Stimulated activated effector memory CD8-positive, alpha-beta T cell treated with anti-CD3 and anti-CD28 coated beads, Interleukin-12 subunit alpha, Interleukin-12 subunit beta, amount 100 ng/mL, for 72 hours (primary cell): ENCODE data around the gene LRRTM4.

ENCODE experiments used
- ATAC-seq: fragments of 150-1000 bp; cut with Tn5 transposase; 2 replicates; pipeline ENCODE4 v1.10.0; 2021
- DNase-seq, 2 donors: peaks; one replicate each; pipeline ENCODE4 v3.0.0; 2021 to 2022; ENCODE audit warnings: low spot score in 2 of 2
- H3K27ac Mint-ChIP-seq: one replicate; pipeline ENCODE4 v1.8.0; 2022; ENCODE audit warnings: mild to moderate bottlenecking, mixed read lengths
- H3K36me3 Mint-ChIP-seq: one replicate; pipeline ENCODE4 v1.8.0; 2022; ENCODE audit warnings: mild to moderate bottlenecking, mixed read lengths
- H3K4me1 Mint-ChIP-seq: one replicate; pipeline ENCODE4 v1.8.0; 2022; ENCODE audit warnings: mixed read lengths
- H3K4me3 Mint-ChIP-seq: one replicate; pipeline ENCODE4 v1.8.0; 2022; ENCODE audit warnings: mild to moderate bottlenecking, mixed read lengths
- H3K9me3 Mint-ChIP-seq: one replicate; pipeline ENCODE4 v1.8.0; 2022; ENCODE audit warnings: mixed read lengths

LRRTM4 gene

GRCh38 chr2:77508511-77508910 is 13.7 kb downstream of the LRRTM4 start:
- no peaks in the 10 kb centered on the region for H3K4me1 Mint-ChIP-seq
- DNase-seq = no peak
- ATAC-seq = no peak
- peaks cover 7% of the 10 kb centered on the region for H3K9me3 Mint-ChIP-seq
- H3K4me3 Mint-ChIP-seq = no peak overlapping the region
- H3K36me3 Mint-ChIP-seq = no peaks in the 10 kb centered on the region
- H3K27ac Mint-ChIP-seq = no peak overlapping the region

DNA sequence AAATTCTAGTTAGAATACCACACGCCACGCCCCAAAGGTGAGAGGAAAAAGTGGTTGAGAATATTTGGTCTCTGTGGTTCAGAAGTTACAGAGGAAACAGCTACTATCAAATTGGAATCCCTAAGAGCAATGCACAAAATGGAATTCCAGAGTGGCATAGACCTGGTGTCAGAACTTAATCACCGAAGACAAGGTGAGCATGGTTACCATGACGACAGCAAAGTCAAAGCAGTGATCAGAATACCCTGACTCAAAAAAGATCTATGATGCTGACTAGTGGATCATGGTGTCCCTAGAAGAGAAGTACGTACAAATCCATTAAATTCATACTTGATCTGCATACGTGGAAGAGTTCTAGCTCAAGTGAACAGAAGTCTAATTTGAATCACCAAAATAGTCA is 14.5 kb downstream of the LRRTM4 start:
- no peak overlapping the region for H3K27ac Mint-ChIP-seq
- peaks cover 7% of the 10 kb centered on the region for H3K9me3 Mint-ChIP-seq
- ATAC-seq (no peak), DNase-seq (no peak)
- H3K36me3 Mint-ChIP-seq = no peaks in the 10 kb centered on the region
- H3K4me3 Mint-ChIP-seq = no peak overlapping the region
- no peaks in the 10 kb centered on the region for H3K4me1 Mint-ChIP-seq

- H3K4me3 Mint-ChIP-seq = no peak overlapping the region
- no peaks in the 10 kb centered on the region for H3K4me1 Mint-ChIP-seq
- H3K9me3 Mint-ChIP-seq = peaks cover 14% of the 10 kb centered on the region
- no peak overlapping the region for H3K27ac Mint-ChIP-seq
- no peak for DNase-seq
- no peak for ATAC-seq
- no peaks in the 10 kb centered on the region for H3K36me3 Mint-ChIP-seq
Measured at GRCh38 chr2:77488141-77488540, 34.0 kb downstream of the LRRTM4 start.

DNA sequence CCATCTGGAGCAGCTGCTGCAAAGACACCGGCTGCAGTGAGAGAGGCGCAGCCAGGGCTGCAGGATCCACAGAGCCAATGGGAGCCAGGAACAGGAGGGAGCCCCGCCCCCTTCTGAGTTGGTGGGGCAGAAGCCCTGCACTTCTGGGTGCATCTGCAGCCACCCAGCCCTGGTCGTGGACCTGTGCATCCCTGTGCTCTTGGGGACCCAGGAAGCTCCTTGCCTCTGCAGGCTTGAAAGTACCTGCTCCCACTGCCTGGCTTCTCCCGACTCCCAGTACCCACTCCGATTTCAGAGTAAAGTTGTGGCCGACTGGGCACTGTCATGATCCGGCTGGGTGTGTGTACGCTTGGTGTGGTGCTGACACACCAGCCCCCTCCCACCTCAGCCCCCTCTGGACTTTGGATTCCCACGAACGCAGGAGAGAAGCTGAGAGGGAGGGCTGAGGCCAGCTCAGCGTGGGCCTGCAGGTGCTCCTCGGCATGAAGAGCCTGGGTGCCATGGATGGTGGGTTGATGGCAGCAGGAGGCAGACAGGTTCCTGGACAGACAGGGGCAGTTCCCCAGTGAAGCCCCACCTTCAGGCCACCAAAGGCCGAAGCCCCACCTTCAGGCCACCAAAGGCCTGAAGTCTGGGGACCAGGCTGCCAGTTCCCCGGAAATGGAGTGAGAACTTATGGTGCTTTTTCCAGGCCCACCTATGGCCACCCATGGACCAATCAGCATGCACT is 34.9 kb downstream of the LRRTM4 start:
- Mint-ChIP-seq H3K27ac (no peak overlapping the region), H3K4me3 (no peak overlapping the region), H3K36me3 (no peaks in the 10 kb centered on the region), H3K9me3 (peaks cover 12% of the 10 kb centered on the region), H3K4me1 (no peaks in the 10 kb centered on the region)
- DNase-seq = no peak
- no peak for ATAC-seq

DNA sequence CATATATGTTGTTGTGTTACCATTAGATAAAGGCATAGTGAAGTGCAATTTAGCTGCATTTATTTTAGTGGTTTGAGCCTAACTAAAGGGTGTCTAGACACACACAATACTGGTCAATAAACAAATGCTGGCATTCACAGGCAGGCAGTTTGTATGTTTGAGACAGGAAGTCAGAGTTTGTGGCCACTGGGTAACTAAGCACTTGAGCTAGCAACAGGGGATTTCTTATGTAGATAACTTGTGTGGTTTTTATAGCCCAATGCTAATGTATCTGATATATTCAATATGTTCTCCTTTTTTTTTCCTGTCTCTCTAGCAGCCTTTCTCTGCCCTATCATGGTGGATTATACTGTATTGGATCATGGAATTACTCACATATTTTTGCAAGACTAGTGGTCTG is 38.1 kb downstream of the LRRTM4 start:
- DNase-seq (no peak), ATAC-seq (no peak)
- H3K36me3 Mint-ChIP-seq = no peaks in the 10 kb centered on the region
- peaks cover 16% of the 10 kb centered on the region for H3K9me3 Mint-ChIP-seq
- no peaks in the 10 kb centered on the region for H3K4me1 Mint-ChIP-seq
- H3K4me3 Mint-ChIP-seq = no peak overlapping the region
- H3K27ac Mint-ChIP-seq = no peak overlapping the region

GRCh38 chr2:77479895-77480294 is 42.3 kb downstream of the LRRTM4 start:
- H3K36me3 Mint-ChIP-seq = no peaks in the 10 kb centered on the region
- DNase-seq (no peak), ATAC-seq (no peak)
- H3K4me3 Mint-ChIP-seq = no peak overlapping the region
- H3K9me3 Mint-ChIP-seq = peaks cover 17% of the 10 kb centered on the region
- no peaks in the 10 kb centered on the region for H3K4me1 Mint-ChIP-seq
- H3K27ac Mint-ChIP-seq = peak overlapping the region; percentile 5

DNA sequence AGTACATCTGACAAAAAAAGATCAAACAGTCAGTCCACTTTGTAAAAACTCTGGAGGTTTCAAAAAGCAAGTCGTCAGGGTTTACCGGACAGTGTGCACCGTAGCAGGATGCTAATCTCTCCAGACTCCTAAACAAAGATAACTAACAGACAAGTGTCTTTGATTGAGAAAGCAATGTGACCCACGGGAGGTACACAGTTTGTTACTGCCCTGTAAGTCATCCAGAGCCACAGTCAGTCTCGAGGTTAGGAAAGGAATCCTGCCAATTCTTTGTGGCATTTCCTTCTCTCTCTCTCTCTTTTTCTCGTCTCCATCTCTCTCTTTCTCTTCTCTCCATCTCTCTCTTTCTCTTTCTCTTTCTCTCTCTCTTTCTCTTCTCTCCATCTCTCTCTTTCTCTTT is 42.8 kb downstream of the LRRTM4 start:
- Mint-ChIP-seq H3K27ac (peak overlapping the region; percentile 5), H3K4me3 (no peak overlapping the region), H3K4me1 (no peaks in the 10 kb centered on the region), H3K36me3 (no peaks in the 10 kb centered on the region), H3K9me3 (peaks cover 17% of the 10 kb centered on the region)
- ATAC-seq = no peak
- DNase-seq = no peak

DNA sequence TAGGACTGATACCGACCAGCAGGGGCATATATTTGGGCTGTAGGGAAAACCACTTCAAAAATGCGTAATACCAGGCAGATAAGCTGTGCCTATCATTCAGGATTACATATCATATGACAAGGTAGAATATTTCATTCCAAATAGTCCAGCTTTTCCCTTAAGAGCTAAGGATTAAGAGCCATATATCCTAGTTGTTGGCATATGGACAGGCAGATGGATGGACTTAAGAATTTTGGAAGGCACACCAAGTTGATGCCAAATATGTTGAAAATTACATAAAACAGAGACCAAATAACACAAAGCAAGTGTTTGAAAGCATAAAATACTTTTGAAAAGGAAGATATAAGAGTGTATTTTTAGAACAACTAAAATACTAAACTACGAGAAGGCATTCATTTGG is 52.1 kb downstream of the LRRTM4 start:
- Mint-ChIP-seq H3K27ac (no peak overlapping the region), H3K4me3 (no peak overlapping the region), H3K4me1 (no peaks in the 10 kb centered on the region), H3K9me3 (peaks cover 30% of the 10 kb centered on the region), H3K36me3 (no peaks in the 10 kb centered on the region)
- DNase-seq = no peak
- no peak for ATAC-seq

DNA sequence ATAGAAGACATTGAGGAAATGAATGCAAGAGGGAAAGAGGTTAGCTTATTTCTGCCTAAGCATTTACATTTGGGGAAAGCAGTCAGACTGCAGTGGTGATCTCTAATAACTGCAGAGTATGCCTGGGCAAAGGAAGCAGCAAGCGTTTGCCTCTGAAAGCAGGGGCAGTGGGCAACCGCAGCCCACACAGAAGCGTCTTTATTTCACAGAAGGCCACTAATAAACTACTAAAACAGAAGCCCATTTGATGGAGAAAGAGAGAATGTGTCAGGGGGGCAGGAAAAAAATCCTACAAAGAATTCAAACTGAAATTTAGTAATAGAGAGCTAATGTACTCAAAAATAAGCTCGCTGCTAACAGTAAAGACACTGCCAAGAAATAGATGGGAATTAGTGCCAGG is 53.1 kb downstream of the LRRTM4 start:
- Mint-ChIP-seq H3K4me3 (no peak overlapping the region), H3K9me3 (peaks cover 30% of the 10 kb centered on the region), H3K36me3 (no peaks in the 10 kb centered on the region), H3K27ac (no peak overlapping the region), H3K4me1 (no peaks in the 10 kb centered on the region)
- DNase-seq (no peak), ATAC-seq (no peak)

DNA sequence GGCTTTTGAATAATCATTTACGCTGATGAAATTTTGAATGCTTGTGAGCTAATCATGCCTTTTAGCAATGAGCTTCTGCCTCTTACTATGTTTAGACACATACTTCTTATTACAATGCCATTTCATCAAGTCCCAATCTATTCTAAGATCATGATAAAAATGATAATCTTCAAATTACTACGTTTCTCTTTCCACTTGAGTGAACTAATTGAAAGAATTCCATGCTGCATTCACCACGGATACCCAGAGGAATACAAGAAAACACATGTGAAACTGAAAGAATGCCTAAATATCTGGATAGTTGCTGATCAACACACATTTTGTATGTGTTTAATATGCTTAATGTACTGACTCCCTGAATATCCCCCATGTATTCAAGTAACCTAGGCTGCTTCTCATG is 62.3 kb downstream of the LRRTM4 start:
- peaks cover 21% of the 10 kb centered on the region for H3K9me3 Mint-ChIP-seq
- no peak for DNase-seq
- H3K4me1 Mint-ChIP-seq = no peaks in the 10 kb centered on the region
- H3K27ac Mint-ChIP-seq = no peak overlapping the region
- ATAC-seq = no peak
- no peak overlapping the region for H3K4me3 Mint-ChIP-seq
- H3K36me3 Mint-ChIP-seq = no peaks in the 10 kb centered on the region

DNA sequence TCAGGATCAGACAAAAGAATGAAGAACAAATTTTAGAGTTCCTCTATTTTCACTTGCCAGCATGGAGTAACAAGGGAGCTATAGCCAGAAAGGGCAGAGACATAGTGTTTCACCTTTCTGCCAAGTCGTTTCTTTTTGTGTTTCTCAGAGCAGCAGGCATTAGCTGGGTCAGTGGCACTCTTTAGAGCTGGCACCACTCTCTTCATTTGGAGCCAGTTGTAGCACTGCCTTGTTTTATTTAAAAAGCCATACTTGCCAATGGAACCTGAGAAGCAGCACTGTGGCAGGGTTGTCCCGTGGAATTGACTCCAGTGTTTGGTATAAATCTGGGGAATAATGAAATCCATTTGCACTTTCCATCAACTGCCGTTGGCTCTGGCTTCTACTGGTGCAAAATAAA is 64.0 kb downstream of the LRRTM4 start:
- Mint-ChIP-seq H3K27ac (no peak overlapping the region), H3K4me1 (no peaks in the 10 kb centered on the region), H3K4me3 (no peak overlapping the region), H3K36me3 (no peaks in the 10 kb centered on the region), H3K9me3 (peaks cover 17% of the 10 kb centered on the region)
- DNase-seq (no peak), ATAC-seq (no peak)

GRCh38 chr2:77457665-77458064 is 64.5 kb downstream of the LRRTM4 start:
- peaks cover 17% of the 10 kb centered on the region for H3K9me3 Mint-ChIP-seq
- no peak for ATAC-seq

DNA sequence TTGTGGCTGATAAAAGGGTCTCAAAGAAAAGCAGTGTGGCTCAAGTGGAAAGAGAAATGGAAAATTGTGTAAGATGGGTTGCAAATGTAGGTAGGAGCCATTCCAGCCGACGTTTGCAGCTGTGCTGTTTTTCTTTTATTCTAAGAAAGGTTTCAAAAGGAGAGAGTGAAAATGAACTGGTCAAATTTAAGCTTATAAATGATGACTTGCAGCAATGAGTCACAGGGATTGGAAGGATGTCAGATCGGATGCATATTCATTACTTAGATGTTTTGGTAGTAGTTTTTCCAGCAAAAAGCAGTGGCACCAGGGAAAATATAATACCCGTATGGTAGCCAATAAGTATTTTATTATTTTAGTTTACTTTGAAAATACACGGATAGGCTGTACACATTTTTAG is 79.1 kb downstream of the LRRTM4 start:
- ATAC-seq (no peak), DNase-seq (no peak)
- Mint-ChIP-seq H3K36me3 (no peaks in the 10 kb centered on the region), H3K4me3 (no peak overlapping the region), H3K9me3 (peaks cover 21% of the 10 kb centered on the region), H3K27ac (no peak overlapping the region), H3K4me1 (no peaks in the 10 kb centered on the region)

More at GRCh38 chr2:77457665-77458064, 64.5 kb downstream of the LRRTM4 start:
- no peak for DNase-seq
- no peak overlapping the region for H3K4me3 Mint-ChIP-seq
- H3K36me3 Mint-ChIP-seq = no peaks in the 10 kb centered on the region
- no peak overlapping the region for H3K27ac Mint-ChIP-seq
- H3K4me1 Mint-ChIP-seq = no peaks in the 10 kb centered on the region

- DNase-seq = no peak
- Mint-ChIP-seq H3K9me3 (peaks cover 20% of the 10 kb centered on the region), H3K27ac (no peak overlapping the region), H3K4me1 (no peaks in the 10 kb centered on the region), H3K4me3 (no peak overlapping the region), H3K36me3 (no peaks in the 10 kb centered on the region)
- no peak for ATAC-seq
Measured at GRCh38 chr2:77434880-77435279, 87.3 kb downstream of the LRRTM4 start.

DNA sequence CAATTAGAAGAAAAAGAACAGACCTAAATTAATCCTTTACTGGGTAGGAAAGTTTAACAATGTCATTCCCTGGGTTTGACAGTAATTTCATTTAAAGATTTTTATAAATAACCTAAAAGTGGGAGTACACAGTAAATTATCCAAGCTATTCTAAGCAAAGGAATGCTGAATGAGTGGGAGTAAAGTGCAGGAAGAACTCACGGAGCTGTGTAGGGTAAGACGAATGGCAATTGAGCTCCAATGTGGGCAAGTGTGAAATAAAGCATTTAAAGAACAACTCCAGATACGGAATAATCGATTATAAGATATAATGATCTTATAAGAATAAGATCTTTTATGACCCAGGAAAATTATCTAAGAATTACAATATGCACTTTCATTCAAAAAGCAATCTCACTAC is 93.2 kb downstream of the LRRTM4 start:
- ATAC-seq (no peak), DNase-seq (no peak)
- H3K9me3 Mint-ChIP-seq = peaks cover 35% of the 10 kb centered on the region
- no peaks in the 10 kb centered on the region for H3K4me1 Mint-ChIP-seq
- no peaks in the 10 kb centered on the region for H3K36me3 Mint-ChIP-seq
- no peak overlapping the region for H3K4me3 Mint-ChIP-seq
- H3K27ac Mint-ChIP-seq = no peak overlapping the region

DNA sequence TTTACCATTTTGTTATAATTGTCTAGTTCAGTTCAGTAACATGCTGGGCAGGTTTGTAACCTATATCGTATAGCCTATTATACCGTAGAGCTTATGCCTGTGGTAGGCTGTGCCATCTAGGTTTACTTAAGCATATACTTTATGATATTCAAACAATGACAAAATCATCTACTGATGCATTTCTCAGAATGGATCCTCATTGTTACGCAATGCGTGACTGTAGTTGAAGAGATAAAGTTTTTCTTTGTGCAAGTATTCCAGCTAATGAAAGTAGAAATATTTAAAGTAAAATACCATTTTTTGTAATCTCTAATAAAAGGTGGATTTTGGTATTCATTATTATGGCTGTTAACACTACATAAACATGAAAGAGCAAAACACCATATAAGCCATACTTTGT is 100.2 kb downstream of the LRRTM4 start:
- DNase-seq = no peak
- H3K9me3 Mint-ChIP-seq = peaks cover 17% of the 10 kb centered on the region
- H3K27ac Mint-ChIP-seq = no peak overlapping the region
- no peak for ATAC-seq
- H3K4me1 Mint-ChIP-seq = no peaks in the 10 kb centered on the region
- no peaks in the 10 kb centered on the region for H3K36me3 Mint-ChIP-seq
- no peak overlapping the region for H3K4me3 Mint-ChIP-seq

- Mint-ChIP-seq H3K27ac (no peak overlapping the region), H3K9me3 (peaks cover 10% of the 10 kb centered on the region), H3K4me3 (no peak overlapping the region), H3K4me1 (no peaks in the 10 kb centered on the region), H3K36me3 (no peaks in the 10 kb centered on the region)
- ATAC-seq (no peak), DNase-seq (no peak)
Measured at GRCh38 chr2:77418537-77418936, 103.6 kb downstream of the LRRTM4 start.
